ENCODE results near the gene RNF19B.

Gene RNF19B

GRCh38 chr1:32888677-32889420 lies 75.8 kb downstream of the RNF19B start:
- DNase-seq (ENCODE audit: low spot score) = no peak

GRCh38 chr1:32888134-32888533 lies 76.5 kb downstream of the RNF19B start:
- no peak for DNase-seq (ENCODE audit: low spot score)

GRCh38 chr1:32887623-32888022 lies 77.0 kb downstream of the RNF19B start:
- DNase-seq (ENCODE audit: low spot score) = no peak

- DNase-seq (ENCODE audit: low spot score) = no peak
Observed at GRCh38 chr1:32886828-32887414, 77.7 kb downstream of the RNF19B start.
